HG03066 (cell line): ENCODE measurements around the gene GDA.

Experiments
- ATAC-seq: cut with Tn5 transposase; IDR thresholded peaks from one replicate; pipeline ENCODE4 v1.9.1; 2021; ENCODE audit warnings: low read depth; ENCODE audit not compliant: unreplicated experiment

Gene GDA

GRCh38 chr9:72149231-72149975 is at the start of gene GDA:
Gene GDA (plus strand): TSS chr9:72149440. CDS start chr9:72149560, 120 bp downstream.
- no peak for ATAC-seq

GRCh38 chr9:72102520-72102919 is 46.7 kb upstream of the GDA start:
- no peak for ATAC-seq

- no peak for ATAC-seq
These were observed 36.2 kb upstream of the GDA start for GRCh38 chr9:72113056-72113455.

DNA sequence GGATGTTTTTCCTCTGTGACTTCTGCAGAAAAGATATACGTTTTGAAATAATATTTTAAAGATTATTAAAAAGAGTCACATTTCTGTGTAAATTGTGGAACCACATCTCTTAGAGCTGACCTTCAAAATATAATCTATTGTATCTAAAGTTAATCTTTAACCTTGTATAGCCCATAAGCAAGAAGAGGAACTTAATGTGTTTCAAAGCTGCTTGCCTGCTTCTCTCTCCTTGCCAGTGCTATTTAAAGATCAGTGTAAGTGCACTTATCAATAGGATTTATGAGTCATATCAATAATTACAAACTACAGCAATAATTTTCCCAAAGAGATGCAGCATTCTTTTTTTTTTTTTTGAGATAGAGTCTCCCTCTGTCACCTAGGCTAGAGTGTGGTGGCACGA is 29.4 kb upstream of the GDA start:
- no peak for ATAC-seq

GRCh38 chr9:72124947-72125346 is 24.3 kb upstream of the GDA start:
- no peak for ATAC-seq

- ATAC-seq: no peak
These were observed 21.5 kb upstream of the GDA start for GRCh38 chr9:72127753-72128152.

DNA sequence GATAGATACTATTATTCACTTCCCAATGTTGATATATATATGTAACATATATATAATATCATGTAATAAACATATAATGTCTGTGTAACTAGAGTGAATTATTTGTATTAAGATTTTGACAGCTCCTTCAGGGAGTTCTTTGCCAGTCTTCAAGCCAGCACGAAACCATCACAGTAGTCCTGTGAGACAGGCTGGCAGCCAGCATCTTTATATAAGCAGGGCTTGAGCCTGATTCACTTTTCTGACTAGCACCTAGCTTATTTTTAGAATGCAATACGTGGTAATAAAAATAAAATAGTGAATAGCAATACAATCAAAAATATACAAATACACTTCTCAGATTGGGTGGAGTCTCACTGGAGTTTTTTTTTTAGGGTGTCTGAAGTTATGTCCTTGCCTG is 20.7 kb upstream of the GDA start:
- no peak for ATAC-seq

GRCh38 chr9:72129271-72130156 is 19.7 kb upstream of the GDA start:
- ATAC-seq: no peak

DNA sequence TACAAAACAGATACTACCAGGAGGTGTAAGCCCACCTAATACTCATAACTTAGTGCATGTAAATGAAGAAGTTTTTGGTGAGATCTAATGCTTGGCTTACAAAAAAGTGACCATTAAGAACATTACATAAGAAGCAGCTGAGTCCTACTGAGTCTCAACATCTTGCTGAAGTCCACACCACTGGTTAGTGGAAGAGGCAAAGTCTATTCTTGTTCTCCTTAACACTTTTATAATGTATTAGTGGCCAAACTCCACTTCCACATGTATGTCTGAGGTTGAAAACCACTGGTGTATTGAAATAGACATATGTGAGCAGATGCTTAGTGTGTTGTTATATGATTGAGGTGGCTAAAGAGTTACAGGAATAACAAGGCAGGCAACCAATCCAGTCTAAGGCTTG is 18.9 kb upstream of the GDA start:
- ATAC-seq: no peak

DNA sequence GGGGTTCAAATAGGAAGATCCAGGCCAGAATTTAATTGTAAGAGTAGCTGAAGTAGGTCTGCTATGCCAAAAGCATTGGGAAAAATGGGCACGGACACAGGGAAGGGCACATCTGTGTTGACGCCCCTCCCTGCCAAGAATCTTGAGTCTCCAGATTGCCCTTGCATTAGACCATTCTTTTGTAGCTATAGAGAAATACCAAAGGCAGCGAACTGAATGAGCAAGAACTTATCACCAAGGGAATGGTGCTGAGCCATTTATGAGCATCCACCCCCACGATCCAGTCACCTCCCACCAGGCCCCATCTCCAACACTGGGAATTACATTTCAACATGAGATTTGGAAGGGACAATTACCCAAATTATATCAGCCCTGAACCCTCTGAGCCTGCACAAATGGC is 18.0 kb upstream of the GDA start:
- no peak for ATAC-seq

- no peak for ATAC-seq
These were observed 17.2 kb upstream of the GDA start for GRCh38 chr9:72132052-72132451.

GRCh38 chr9:72133365-72134035 is 15.7 kb upstream of the GDA start:
- no peak for ATAC-seq

DNA sequence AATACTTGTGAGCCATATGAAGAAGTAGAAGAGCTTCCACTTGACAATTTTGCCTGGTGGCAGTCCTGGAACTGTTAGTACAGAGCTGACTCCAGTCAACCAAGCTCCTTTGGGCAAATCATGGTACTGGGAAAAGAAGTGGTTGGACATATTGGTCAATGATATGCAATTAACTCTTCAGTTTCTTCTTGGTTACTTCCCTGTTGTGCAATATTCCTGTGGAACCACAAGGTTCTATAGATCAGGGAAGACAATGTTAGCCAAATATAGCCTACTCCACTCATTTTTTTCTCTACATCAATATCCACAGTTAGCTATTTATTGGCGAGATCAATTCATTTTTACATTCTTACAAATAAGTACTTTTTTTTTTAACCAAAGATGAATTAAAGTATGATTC is 14.4 kb upstream of the GDA start:
- no peak for ATAC-seq

- no peak for ATAC-seq
These were observed 11.4 kb upstream of the GDA start for GRCh38 chr9:72137697-72138365.

GRCh38 chr9:72139226-72139625 is 10.0 kb upstream of the GDA start:
- no peak for ATAC-seq

DNA sequence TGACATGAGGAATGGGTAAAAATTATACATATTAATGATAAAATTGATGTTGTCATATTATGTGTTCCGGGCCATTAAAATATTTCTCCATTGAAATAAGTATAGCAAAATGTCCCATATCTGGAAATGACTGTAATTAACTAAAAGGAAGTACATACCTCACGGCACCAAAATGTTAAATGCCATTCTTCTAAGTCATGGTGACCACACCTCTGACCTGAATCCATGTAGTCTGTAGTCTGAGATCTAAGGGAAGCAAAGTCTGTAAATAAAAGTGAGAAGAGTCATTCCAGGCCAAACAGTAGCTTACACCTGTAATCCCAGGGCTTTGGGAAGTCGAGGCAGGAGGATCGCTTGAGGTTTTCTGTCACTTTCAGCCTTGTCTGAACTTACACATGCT is 8.7 kb upstream of the GDA start:
- no peak for ATAC-seq

GRCh38 chr9:72141484-72141883 is 7.8 kb upstream of the GDA start:
- no peak for ATAC-seq

GRCh38 chr9:72144756-72145492 is 4.3 kb upstream of the GDA start:
- no peak for ATAC-seq

GRCh38 chr9:72145733-72146505 is 3.3 kb upstream of the GDA start:
- ATAC-seq: no peak
